ENCODE measurements around the gene ODAD2.

ODAD2 gene

GRCh38 chr10:28046579-28046978 lies 47.7 kb upstream of the ODAD2 start (continued):
- TF ChIP-seq ZNF223 (tag by site-specific recombination; IDR thresholded peaks at IDR 0.05) (no peak), ZNF747 (tag by site-specific recombination; IDR thresholded peaks at IDR 0.05) (no peak), ZNF624 (tag by site-specific recombination; IDR thresholded peaks at IDR 0.05) (no peak), SCRT1 (tag by site-specific recombination; IDR thresholded peaks at IDR 0.05; ENCODE audit: borderline replicate concordance) (no peak), ZNF561 (tag by site-specific recombination; IDR thresholded peaks at IDR 0.05; ENCODE audit: borderline replicate concordance) (no peak), TSHZ1 (tag by site-specific recombination; IDR thresholded peaks at IDR 0.05; ENCODE audit: borderline replicate concordance) (no peak)

GRCh38 chr10:28043941-28044340 lies 45.1 kb upstream of the ODAD2 start:
- no peaks in the 10 kb centered on the region for H3K4me1 ChIP-seq (ENCODE audit: control insufficient read depth, insufficient read depth, low read length)
- no peak overlapping the region for H3K4me3 ChIP-seq (ENCODE audit: low read depth, low read length)
- TF ChIP-seq ZNF10 (tag by site-specific recombination; IDR thresholded peaks at IDR 0.05) (no peak), ZNF433 (tag by site-specific recombination; IDR thresholded peaks at IDR 0.05; ENCODE audit: low read depth) (no peak), ZNF132 (tag by site-specific recombination; IDR thresholded peaks at IDR 0.05; ENCODE audit: borderline replicate concordance) (no peak), KLF17 (tag by site-specific recombination; IDR thresholded peaks at IDR 0.05) (no peak), ZNF214 (tag by site-specific recombination; IDR thresholded peaks at IDR 0.05; ENCODE audit: borderline replicate concordance) (no peak), ZNF341 (tag by site-specific recombination; IDR thresholded peaks at IDR 0.05; ENCODE audit: low read depth) (no peak), ZNF670 (tag by site-specific recombination; IDR thresholded peaks at IDR 0.05; ENCODE audit: low read depth) (no peak), ZNF677 (tag by site-specific recombination; IDR thresholded peaks at IDR 0.05) (no peak), ZNF629 (tag by site-specific recombination; IDR thresholded peaks at IDR 0.05) (no peak), ZBTB7A (tag by site-specific recombination; IDR thresholded peaks at IDR 0.05; ENCODE audit: low read depth) (no peak), ZNF571 (tag by site-specific recombination; IDR thresholded peaks at IDR 0.05) (no peak), ZNF449 (tag by site-specific recombination; IDR thresholded peaks at IDR 0.05) (no peak), ATF2 (tag by site-specific recombination; IDR thresholded peaks at IDR 0.05; ENCODE audit: low read depth) (no peak), ZBTB6 (tag by site-specific recombination; IDR thresholded peaks at IDR 0.05) (no peak), ZNF645 (tag by site-specific recombination; IDR thresholded peaks at IDR 0.05) (no peak), ZSCAN4 (tag by site-specific recombination; IDR thresholded peaks at IDR 0.05) (no peak)
- H3K27ac ChIP-seq (ENCODE audit: extremely low read depth, low read depth, low read length) = no peak overlapping the region
- no peaks in the 10 kb centered on the region for H3K36me3 ChIP-seq (ENCODE audit: control insufficient read depth in 2 of 2, insufficient read depth in 1 of 2, low read length in 2 of 2)
- POLR2A ChIA-PET = no interaction called here
- no peaks in the 10 kb centered on the region for H3K9me3 ChIP-seq (ENCODE audit: control insufficient read depth, insufficient read depth, low read depth, low read length)
- CTCF ChIA-PET = interaction anchor here (0.7 kb wide), 1 partner anchor 33 kb away, joined by 3 read pairs; no protein-coding TSS in a partner anchor

Measured in HEK293 (cell line).